22Rv1 (cell line): ENCODE measurements around the gene POLR1E.

Experiments used
- H3K27ac ChIP-seq: fragments of 450-650 bp; 2 replicates; pipeline ENCODE4 v1.5.1; 2017
- ZFX ChIP-seq: fragments of 450-650 bp; IDR thresholded peaks from 2 replicates; pipeline ENCODE4 v1.6.1; 2017; ENCODE audit warnings: antibody characterized with exemption, borderline replicate concordance
- TF ChIP-seq, protein P1 (sequence below): fragments of 450-650 bp; IDR thresholded peaks from 2 replicates; pipeline ENCODE4 v1.5.1; 2017; ENCODE audit warnings: mild to moderate bottlenecking

The POLR1E gene

DNA sequence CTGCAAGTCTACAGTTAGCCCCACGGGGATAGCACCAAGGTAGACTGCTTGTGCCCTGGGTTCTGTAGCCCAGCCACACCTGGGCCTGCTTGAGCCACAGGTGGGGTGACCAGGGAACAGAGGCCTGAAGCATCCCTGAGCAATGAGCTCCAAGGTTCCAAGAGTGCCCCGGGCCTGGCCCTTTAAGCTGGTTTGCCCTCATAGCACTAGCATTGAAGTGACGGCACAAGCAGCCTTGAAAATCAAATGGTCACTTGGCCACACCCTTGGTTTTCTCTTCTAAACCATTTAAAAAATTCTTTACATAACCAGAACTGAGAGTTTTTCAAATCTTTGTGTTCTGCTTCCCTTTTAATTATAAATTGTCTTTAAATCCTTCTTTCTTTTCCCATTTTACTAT is 65.7 kb downstream of the POLR1E start:
- no peak overlapping the region for H3K27ac ChIP-seq
- no peak for TF ChIP-seq ZFX
- TF ChIP-seq, protein P1, sequence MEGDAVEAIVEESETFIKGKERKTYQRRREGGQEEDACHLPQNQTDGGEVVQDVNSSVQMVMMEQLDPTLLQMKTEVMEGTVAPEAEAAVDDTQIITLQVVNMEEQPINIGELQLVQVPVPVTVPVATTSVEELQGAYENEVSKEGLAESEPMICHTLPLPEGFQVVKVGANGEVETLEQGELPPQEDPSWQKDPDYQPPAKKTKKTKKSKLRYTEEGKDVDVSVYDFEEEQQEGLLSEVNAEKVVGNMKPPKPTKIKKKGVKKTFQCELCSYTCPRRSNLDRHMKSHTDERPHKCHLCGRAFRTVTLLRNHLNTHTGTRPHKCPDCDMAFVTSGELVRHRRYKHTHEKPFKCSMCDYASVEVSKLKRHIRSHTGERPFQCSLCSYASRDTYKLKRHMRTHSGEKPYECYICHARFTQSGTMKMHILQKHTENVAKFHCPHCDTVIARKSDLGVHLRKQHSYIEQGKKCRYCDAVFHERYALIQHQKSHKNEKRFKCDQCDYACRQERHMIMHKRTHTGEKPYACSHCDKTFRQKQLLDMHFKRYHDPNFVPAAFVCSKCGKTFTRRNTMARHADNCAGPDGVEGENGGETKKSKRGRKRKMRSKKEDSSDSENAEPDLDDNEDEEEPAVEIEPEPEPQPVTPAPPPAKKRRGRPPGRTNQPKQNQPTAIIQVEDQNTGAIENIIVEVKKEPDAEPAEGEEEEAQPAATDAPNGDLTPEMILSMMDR, result no peak

DNA sequence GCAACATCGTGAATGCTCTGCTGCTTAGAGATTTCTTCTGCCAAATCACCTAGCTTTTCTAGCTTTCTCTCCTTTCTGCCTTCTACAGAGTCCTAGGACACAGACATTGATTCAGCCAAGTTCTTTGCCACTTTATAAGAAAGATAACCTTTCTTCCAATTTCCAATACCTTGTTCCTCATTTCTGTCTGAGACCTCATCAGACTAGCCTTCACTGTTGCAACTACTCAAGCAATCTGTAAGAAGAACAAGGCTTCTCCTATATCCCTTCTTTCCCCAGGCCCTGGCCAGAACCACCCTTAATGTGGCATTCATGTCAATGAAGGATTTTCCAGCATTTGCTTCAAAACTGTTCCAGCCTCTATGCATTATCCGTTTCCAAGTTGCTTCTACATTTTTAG is 66.1 kb downstream of the POLR1E start:
- no peak overlapping the region for H3K27ac ChIP-seq
- no peak for TF ChIP-seq ZFX
- TF ChIP-seq, protein P1, result no peak
